ENCODE measurements around the gene LEKR1.

Gene LEKR1

GRCh38 chr3:157086775-157087174 is 260.6 kb downstream of the LEKR1 start:
- no peak for DNase-seq

- no peak for DNase-seq
These were observed 261.2 kb downstream of the LEKR1 start for GRCh38 chr3:157087373-157087772.

DNA sequence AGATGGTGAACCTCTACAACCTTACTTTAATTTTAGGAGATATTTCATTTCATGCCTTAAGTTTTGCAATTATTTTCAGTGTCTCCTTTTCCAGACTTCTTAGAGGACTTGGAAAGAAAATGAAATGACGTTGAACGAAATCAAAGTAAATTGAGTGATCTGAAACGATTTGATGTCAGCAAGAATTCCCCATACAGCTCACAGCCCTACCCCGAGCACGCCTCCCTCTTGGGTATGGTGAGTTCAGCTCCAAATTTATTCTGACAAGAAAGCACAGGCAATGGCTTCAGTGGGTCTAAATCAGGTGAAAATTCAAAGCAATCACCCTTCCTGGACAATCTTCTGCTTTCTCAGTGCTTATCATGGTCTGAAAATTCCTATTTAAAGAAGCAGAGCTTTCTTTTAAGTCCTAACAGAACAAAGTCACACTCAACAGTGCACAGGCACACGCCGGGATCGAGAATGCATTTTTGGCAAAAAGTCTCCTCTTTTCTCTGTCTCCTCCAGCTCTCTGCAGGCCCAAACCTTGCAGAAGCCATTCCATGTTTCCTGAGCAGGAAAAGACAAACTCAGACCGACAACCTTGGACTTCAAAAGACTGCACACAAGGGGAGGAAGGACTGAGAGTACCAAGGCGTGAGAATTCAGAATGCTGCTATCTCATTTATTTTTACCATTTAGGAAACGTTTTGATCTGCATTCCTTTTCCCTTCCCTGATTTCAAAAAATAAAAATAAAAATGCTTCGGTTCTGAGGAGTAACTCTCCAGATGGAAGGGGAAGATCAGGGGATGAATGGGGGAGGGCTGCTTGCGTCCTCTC is 261.8 kb downstream of the LEKR1 start:
- no peak for DNase-seq

- peak; percentile 97 for DNase-seq
These were observed 262.7 kb downstream of the LEKR1 start for GRCh38 chr3:157088601-157089454.

- DNase-seq: peak; percentile 45
These were observed 263.5 kb downstream of the LEKR1 start for GRCh38 chr3:157089455-157090221.

GRCh38 chr3:157091083-157091833 is 265.1 kb downstream of the LEKR1 start:
- DNase-seq: no peak

- DNase-seq: no peak
These were observed 266.1 kb downstream of the LEKR1 start for GRCh38 chr3:157092230-157092629.

DNA sequence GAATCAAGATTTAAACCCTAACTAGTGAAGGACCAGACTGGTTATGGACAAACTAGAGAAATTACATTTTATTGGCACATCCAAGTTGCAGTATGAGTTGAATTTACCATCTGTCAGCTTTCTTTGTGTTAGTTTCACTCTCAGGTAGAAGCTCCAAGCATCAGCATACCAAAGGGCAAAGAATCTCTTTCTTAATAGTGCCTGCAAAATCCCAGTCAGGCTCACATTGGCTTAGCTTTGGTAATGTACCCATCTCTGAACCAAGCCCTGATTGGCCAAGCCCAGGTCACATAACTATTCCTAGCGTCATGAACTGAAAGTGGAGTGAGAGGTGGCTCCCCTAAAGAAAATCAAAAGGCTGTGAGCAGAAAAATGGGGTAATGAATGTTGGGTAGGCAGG is 266.9 kb downstream of the LEKR1 start:
- DNase-seq: peak; percentile 83

- no peak for DNase-seq
These were observed 268.1 kb downstream of the LEKR1 start for GRCh38 chr3:157094301-157094700.

DNA sequence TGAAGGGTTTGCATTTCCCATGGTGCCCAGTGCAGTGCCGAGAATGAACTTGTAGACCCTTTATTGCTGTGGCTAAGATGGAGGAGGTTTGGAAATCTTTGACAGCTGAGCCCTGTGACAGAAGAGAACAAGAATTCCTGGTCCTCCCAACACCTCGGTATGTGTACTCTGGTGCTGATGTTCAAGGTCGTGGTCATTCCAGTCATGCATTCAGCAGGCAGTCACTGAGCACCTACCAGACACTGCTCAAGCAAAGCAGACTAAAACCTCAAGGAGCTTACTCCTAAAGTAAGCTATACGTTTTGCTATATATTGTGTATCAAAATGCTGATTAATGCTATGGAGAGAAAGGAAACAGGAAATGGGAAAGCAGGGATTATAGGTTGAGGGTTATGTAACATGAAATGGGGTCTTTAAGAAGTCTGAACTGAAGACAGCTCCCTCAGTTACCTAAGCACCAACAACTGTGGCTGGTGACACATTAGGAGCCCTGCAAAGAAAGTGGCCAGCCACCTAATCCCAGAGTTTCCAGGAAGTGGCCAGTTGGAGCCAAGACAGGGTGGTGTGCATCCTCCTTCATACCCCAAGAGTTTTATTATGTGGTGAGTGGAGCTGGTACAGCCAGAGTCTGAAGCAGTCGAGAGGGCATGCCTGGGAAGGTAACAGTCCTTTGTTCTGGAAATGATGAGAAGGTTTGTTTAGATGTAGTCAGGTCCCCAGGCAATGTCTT is 268.8 kb downstream of the LEKR1 start:
- DNase-seq: no peak

Measured in activated CD4-positive, alpha-beta T cell treated with anti-CD3 and anti-CD28 coated beads, Interleukin-10, Interleukin-2, amounts not matched to agents 100 ng/mL and 50 ng/mL, durations not matched to agents 16 hours and 8 hours (primary cell).